ENCODE data around the gene PNRC2.
"Not testable (repeated sequence)": the region's sequence is repeated elsewhere in the genome, so short reads cannot be mapped to it uniquely, and the experiment has no call there.

PNRC2 gene

GRCh38 chr1:23992011-23992410, 32.4 kb downstream of the PNRC2 start:
- not testable (repeated sequence) for DNase-seq (ENCODE audit: low read depth in 2 of 2)

GRCh38 chr1:23995431-23995837, 35.8 kb downstream of the PNRC2 start:
- DNase-seq (ENCODE audit: low read depth in 2 of 2), result no peak

GRCh38 chr1:23996700-23997229, 37.1 kb downstream of the PNRC2 start:
- DNase-seq (ENCODE audit: low read depth in 2 of 2), result no peak

GRCh38 chr1:23997812-23998211, 38.2 kb downstream of the PNRC2 start:
- no peak for DNase-seq (ENCODE audit: low read depth in 2 of 2)

- DNase-seq (ENCODE audit: low read depth in 2 of 2), result no peak
Measured at GRCh38 chr1:23999156-23999671, 39.6 kb downstream of the PNRC2 start.

GRCh38 chr1:24002695-24003094, 43.1 kb downstream of the PNRC2 start:
- no peak for DNase-seq (ENCODE audit: low read depth in 2 of 2)

GRCh38 chr1:24003331-24003972, 43.8 kb downstream of the PNRC2 start:
- no peak for DNase-seq (ENCODE audit: low read depth in 2 of 2)

GRCh38 chr1:24004132-24004531, 44.5 kb downstream of the PNRC2 start:
- no peak for DNase-seq (ENCODE audit: low read depth in 2 of 2)

- DNase-seq (ENCODE audit: low read depth in 2 of 2), result no peak
Measured at GRCh38 chr1:24005163-24005562, 45.5 kb downstream of the PNRC2 start.

GRCh38 chr1:24007079-24007478, 47.5 kb downstream of the PNRC2 start:
- DNase-seq (ENCODE audit: low read depth in 2 of 2), result no peak

GRCh38 chr1:24008574-24009184, 49.1 kb downstream of the PNRC2 start:
- DNase-seq (ENCODE audit: low read depth in 2 of 2), result not testable (repeated sequence)

- no peak for DNase-seq (ENCODE audit: low read depth in 2 of 2)
Measured at GRCh38 chr1:24009406-24009805, 49.8 kb downstream of the PNRC2 start.

GRCh38 chr1:24010650-24011049, 51.0 kb downstream of the PNRC2 start:
- no peak for DNase-seq (ENCODE audit: low read depth in 2 of 2)

- not testable (repeated sequence) for DNase-seq (ENCODE audit: low read depth in 2 of 2)
Measured at GRCh38 chr1:24012878-24013277, 53.2 kb downstream of the PNRC2 start.
